BE2C (cell line): ENCODE data around the gene KRT8.

Experiments used
- DNase-seq: peaks from one replicate; pipeline ENCODE4 v3.0.0-alpha.2; 2020
- H3K27me3 ChIP-seq: fragments of 250-450 bp; sonication (Bioruptor Pico); 2 replicates; pipeline ENCODE4 v1.5.1; 2020; ENCODE audit warnings: mild to moderate bottlenecking
- H3K36me3 ChIP-seq: fragments of 250-450 bp; sonication (Bioruptor Pico); 2 replicates; pipeline ENCODE4 v1.5.1; 2020; ENCODE audit warnings: mild to moderate bottlenecking
- H3K4me1 ChIP-seq: fragments of 250-450 bp; sonication (Bioruptor Pico); 2 replicates; pipeline ENCODE4 v1.5.1; 2020
- H3K4me3 ChIP-seq: 2 replicates; pipeline ENCODE4 v1.5.1; 2011; ENCODE audit warnings: low read depth, low read length
- H3K9me3 ChIP-seq: fragments of 250-450 bp; sonication (Bioruptor Pico); 2 replicates; pipeline ENCODE4 v1.5.1; 2020
- TF ChIP-seq, protein P1 (sequence below): IDR thresholded peaks from 2 replicates; pipeline ENCODE4 v1.5.1; 2012; ENCODE audit warnings: mild to moderate bottlenecking, low read depth, low read length

Gene KRT8

DNA sequence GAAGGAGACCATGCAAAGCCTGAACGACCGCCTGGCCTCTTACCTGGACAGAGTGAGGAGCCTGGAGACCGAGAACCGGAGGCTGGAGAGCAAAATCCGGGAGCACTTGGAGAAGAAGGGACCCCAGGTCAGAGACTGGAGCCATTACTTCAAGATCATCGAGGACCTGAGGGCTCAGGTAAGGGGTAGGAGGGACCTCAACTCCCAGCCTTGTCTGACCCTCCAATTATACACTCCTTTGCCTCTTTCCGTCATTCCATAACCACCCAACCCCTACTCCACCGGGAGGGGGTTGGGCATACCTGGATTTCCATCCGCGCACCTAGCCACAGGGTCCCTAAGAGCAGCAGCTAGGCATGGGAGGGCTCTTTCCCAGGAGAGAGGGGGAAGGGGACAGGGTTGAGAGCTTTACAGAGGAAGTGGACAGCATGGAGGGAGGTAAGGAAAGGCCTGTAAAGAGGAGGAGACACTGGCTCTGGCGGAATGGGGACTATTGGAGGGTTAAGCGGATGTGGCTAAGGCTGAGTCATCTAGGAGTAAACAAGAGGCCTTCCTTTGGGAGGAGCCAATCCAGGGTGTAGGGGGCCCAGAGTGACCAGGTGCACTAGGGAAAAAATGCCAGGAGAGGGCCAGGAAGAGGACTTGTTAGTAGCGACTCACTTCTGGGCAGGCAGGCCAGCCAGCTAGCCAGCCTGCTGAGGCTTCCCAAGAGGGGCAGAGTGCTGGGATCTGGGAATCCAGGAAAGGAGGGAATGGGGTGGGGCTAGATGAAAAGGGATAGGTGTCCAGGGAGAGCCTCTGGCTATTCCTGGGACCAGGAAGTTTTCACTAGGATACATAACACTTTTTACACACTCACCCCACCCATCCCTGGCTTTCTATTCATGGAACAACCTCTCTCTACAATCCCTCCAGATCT lies 44.8 kb upstream of the KRT8 start:
- Histone ChIP-seq H3K9me3 (no peaks in the 10 kb centered on the region), H3K4me1 (no peaks in the 10 kb centered on the region), H3K36me3 (no peaks in the 10 kb centered on the region), H3K4me3 (no peak overlapping the region; the same call in 1 of the 2 replicates), H3K27me3 (peaks cover 8% of the 10 kb centered on the region; the same call in 1 of the 2 replicates)
- no peak for DNase-seq
- TF ChIP-seq, protein P1, sequence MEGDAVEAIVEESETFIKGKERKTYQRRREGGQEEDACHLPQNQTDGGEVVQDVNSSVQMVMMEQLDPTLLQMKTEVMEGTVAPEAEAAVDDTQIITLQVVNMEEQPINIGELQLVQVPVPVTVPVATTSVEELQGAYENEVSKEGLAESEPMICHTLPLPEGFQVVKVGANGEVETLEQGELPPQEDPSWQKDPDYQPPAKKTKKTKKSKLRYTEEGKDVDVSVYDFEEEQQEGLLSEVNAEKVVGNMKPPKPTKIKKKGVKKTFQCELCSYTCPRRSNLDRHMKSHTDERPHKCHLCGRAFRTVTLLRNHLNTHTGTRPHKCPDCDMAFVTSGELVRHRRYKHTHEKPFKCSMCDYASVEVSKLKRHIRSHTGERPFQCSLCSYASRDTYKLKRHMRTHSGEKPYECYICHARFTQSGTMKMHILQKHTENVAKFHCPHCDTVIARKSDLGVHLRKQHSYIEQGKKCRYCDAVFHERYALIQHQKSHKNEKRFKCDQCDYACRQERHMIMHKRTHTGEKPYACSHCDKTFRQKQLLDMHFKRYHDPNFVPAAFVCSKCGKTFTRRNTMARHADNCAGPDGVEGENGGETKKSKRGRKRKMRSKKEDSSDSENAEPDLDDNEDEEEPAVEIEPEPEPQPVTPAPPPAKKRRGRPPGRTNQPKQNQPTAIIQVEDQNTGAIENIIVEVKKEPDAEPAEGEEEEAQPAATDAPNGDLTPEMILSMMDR, result no peak

DNA sequence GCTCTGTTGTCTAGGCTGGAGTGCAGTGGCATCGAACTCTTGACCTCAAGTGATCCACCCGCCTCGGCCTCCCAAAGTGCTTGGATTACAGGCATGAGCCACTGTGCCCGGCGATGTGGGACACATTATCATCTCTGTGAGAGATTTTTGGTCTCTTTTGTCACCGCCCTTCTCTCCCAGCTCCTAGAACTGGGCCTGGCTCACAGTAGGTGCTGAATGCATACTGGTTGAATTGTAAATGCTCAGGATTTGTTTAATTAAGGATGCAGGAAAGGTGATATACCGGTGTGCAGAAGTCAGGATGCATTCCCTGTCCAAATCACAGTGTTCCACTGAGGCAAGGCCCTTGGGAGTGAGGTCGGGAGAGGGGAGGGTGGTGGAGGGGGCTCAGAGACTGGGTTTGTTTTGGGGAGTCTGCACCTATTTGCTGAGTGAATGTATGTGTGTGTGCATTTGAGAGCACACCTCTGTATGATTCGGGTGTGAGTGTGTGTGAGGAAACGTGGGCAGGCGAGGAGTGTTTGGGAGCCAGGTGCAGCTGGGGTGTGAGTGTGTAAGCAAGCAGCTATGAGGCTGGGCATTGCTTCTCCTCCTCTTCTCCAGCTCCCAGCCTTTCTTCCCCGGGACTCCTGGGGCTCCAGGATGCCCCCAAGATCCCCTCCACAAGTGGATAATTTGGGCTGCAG lies 43.0 kb upstream of the KRT8 start:
- Histone ChIP-seq H3K27me3 (peaks cover 8% of the 10 kb centered on the region; the same call in 1 of the 2 replicates), H3K9me3 (no peaks in the 10 kb centered on the region), H3K4me3 (no peak overlapping the region), H3K36me3 (no peaks in the 10 kb centered on the region), H3K4me1 (no peaks in the 10 kb centered on the region)
- DNase-seq, result no peak
- TF ChIP-seq, protein P1, result no peak

DNA sequence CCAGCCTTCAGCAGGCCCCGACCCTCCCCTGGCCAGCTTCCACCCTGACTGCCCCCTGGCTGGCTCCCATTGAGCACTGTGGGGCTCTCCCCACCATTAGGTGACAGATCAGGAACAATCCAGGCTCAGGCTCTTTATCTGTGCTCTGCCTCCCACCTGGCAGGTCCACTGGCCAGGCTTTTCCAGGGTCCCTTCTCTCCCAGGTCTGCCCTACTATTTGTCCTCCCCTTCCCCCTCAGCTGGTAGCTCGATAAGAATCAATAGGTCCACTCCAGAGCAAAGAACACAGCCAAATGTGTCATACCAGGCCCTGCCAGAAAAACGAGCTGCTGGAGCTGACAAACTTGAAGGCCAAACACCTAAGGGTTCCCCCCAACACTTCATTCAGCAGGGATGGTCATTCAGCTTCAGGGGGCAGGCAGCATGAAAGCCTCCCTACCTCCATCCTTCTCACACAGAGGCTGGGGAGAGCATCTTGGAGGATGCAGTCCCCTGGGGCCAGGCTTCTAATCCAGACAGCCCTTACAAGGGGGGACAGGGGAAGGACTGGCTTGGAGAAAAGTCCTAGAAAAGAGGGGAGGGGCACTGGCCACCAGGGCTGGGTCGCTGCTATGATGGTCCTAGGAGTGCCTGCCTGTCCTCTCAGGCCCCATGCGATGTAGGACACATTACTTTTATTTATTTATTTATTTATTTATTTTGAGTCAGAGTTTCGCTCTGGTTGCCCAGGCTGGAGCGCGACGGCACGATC lies 42.1 kb upstream of the KRT8 start:
- no peak for DNase-seq
- Histone ChIP-seq H3K27me3 (peaks cover 8% of the 10 kb centered on the region; the same call in 1 of the 2 replicates), H3K4me1 (no peaks in the 10 kb centered on the region), H3K36me3 (no peaks in the 10 kb centered on the region), H3K4me3 (no peak overlapping the region), H3K9me3 (no peaks in the 10 kb centered on the region; the same call in 1 of the 2 replicates)
- TF ChIP-seq, protein P1, result no peak

DNA sequence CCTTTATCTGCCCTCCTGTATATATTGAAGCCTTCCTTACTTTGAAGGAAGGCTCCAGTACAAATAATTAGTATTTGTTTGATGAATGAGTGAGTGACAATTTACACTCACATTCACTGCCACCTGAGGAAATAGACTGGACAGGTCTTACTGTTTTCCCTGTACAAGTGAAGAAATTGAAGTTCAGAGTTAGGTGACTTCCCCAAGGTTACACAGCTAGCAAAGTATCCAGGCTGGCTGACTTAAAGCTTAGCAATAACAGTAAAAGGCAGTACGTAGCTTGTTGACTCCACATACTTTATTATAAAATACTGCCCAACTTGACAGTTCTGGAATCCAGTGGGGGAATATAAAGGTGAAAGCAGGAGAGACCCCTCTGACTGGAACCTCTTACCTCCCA lies 41.5 kb upstream of the KRT8 start:
- TF ChIP-seq, protein P1, result no peak
- Histone ChIP-seq H3K4me3 (no peak overlapping the region), H3K27me3 (peaks cover 8% of the 10 kb centered on the region; the same call in 1 of the 2 replicates), H3K9me3 (no peaks in the 10 kb centered on the region; the same call in 1 of the 2 replicates), H3K4me1 (no peaks in the 10 kb centered on the region), H3K36me3 (no peaks in the 10 kb centered on the region)
- DNase-seq, result no peak

DNA sequence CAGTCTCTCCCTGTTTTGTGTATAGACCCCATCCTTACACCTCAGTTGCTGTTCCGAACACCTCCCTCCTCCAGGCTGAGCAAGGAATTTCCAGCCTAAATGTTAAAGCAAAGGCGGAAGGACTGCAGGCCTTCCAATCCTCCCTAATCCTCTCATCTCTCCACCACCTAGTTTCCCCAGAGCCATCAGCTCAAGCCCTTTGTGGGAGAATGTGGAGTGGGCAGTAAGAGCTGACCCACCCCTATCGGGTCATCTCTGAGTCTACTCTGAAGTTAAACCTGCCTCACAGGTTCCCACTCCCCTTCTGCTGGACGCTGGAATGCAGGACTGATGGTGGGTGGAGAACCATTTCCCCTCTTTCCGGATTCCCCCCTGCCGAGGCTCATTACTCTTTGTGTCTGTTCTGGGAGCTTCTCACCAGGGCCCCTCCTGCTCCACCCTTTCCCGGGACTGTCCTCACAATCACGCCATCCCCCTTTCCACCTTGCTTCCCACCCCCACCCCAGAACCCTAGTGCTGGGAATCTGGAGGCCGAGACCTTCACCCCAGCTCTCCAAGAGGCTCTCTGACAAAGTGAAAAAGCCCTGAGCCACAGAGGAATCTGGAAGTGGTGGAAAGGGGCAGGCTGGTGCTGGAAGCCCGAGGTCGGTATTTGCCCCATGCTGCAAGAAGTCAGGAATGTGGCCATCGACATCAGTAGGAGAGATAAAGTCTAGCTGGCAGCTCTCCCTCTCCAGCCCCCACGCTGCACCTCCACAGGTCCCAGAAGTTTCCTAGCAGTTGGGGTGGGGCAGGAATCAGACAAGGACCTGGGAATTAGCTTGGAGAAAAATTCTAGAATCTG lies 40.7 kb upstream of the KRT8 start:
- TF ChIP-seq, protein P1, result no peak
- Histone ChIP-seq H3K27me3 (peaks cover 8% of the 10 kb centered on the region; the same call in 1 of the 2 replicates), H3K36me3 (no peaks in the 10 kb centered on the region), H3K9me3 (no peaks in the 10 kb centered on the region; the same call in none of the 2 replicates), H3K4me3 (no peak overlapping the region), H3K4me1 (no peaks in the 10 kb centered on the region)
- DNase-seq, result no peak
